GM18858 (cell line): ENCODE data around the gene KRTCAP2.
"Not testable (repeated sequence)": the region's sequence is repeated elsewhere in the genome, so short reads cannot be mapped to it uniquely, and the experiment has no call there.

Experiments used
- ATAC-seq: cut with Tn5 transposase; IDR thresholded peaks from one replicate; pipeline ENCODE4 v1.9.1; 2021; ENCODE audit not compliant: unreplicated experiment

KRTCAP2 gene

GRCh38 chr1:155200920-155201319 is 27.8 kb upstream of the KRTCAP2 start:
- ATAC-seq = no peak

GRCh38 chr1:155199792-155200191 is 26.7 kb upstream of the KRTCAP2 start:
- no peak for ATAC-seq

DNA sequence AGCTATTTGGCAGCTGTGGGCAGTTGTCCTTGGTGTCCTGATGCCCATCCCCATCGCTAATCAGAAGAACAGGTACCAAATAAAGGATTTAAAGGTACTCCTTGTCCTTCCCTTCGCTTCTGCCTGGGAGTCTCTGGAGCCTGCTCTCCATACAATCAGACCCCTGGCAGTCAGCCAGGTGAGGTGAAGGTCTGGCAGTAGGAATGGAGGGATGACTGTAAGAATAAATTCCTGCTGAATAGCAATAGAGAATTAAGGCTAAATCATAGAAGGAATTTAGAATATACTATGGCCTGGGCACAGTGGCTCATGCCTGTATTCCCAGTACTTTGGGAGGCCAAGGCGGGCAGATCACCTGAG is 25.4 kb upstream of the KRTCAP2 start:
- no peak for ATAC-seq

DNA sequence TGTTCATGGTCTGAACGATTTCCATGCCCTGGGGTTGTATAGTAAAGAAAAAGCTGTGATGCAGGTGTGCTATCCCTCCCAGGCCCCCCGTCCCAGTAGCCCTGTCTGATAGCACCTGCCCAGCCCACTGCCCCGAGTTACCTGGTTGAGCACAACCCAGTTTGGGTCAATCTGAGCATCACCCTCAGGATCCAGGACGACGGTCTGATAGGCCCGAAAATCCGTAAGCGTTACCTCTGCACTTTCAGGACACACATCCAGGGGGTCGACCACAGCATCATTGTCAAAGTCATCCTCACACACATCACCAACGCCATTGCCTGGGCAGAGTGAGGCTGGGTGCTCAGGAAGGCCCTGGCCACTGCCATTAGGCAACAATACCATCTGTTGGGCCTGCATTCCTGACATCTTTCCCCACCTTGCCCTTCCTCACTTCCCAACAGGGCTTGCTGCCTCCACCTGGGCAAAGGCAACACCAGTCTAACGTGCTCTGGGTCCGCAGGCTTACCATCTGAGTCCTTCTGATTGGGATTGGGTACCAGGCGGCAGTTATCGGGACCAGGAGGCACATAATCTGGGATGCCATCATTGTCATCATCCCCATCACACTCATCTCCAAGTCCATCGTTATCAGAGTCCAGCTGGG is 24.9 kb upstream of the KRTCAP2 start:
- no peak for ATAC-seq

GRCh38 chr1:155196893-155197638 is 24.0 kb upstream of the KRTCAP2 start:
- no peak for ATAC-seq

DNA sequence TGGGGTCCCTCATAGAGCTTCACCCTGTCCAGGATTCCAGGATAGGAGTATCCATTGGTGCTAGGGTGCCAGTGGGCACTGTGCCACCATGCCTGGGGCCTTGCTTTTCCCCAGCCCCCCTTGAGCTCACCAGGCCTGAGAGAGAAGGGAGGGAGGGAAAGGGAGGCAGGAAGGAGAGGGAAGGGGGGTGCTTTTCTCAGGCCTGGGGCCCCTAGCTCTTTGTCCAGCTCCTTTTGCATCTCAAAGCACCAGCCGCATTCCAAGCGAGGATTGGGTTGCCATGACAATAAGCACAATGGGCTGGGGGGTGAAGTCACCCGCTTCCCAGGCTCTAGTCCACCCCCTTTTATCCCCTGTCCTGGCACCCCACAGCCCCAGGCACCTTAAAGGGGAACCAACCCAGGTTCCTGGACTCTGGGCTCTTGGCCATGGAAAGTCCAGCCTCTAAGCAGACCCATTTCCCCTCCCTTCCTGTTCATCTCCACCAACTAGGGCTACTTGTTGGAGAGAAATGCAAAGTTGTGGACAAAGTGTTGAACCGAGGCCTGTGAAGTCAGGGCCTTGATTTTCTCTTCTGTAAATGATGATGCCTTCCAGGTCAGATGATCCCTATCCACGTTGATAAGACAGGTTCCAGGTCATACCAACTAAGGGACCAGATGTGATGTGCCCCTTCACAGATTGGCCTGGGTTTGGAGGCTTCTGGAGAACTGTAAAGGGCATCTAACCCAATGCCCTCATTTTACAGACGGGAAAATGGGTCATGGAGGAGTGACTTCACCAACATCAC is 23.2 kb upstream of the KRTCAP2 start:
- no peak for ATAC-seq

- no peak for ATAC-seq
Measured at GRCh38 chr1:155195201-155196102, 22.3 kb upstream of the KRTCAP2 start.

DNA sequence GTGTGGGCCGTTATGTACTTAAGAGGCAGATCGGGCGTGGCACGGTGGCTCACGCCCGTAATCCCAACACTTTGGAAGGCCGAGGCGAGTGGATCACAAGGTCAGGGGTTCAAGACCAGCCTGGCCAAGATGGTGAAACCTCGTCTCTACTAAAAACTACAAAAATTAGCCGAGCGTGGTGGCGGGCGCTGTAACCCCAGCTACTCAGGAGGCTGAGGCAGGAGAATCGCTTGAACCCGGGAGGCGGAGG is 20.8 kb upstream of the KRTCAP2 start:
- ATAC-seq = not testable (repeated sequence)

GRCh38 chr1:155193275-155193990 is 20.3 kb upstream of the KRTCAP2 start:
- peak; percentile 58 for ATAC-seq

- no peak for ATAC-seq
Measured at GRCh38 chr1:155192346-155193274, 19.5 kb upstream of the KRTCAP2 start.

DNA sequence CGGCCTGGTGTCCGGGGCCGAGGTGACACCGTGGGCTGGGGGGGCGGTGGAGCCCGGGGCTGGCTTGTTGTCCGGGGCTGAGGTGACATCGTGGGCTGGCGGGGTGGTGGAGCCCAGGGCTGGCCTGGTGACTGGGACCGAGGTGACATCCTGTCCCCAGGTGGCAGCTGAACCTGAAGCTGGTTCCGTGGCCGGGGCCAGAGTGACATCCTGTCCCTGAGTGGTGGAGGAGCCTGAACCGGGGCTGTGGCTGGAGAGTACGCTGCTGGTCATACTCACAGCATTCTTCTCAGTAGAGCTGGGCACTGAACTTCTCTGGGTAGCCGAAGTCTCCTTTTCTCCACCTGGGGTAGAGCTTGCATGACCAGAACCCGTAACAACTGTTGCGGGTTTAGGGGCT is 18.8 kb upstream of the KRTCAP2 start:
- no peak for ATAC-seq

GRCh38 chr1:155189926-155190325 is 16.8 kb upstream of the KRTCAP2 start:
- not testable (repeated sequence) for ATAC-seq

- ATAC-seq = no peak
Measured at GRCh38 chr1:155188268-155188667, 15.2 kb upstream of the KRTCAP2 start.

GRCh38 chr1:155187456-155187891 is 14.4 kb upstream of the KRTCAP2 start:
- ATAC-seq = no peak

DNA sequence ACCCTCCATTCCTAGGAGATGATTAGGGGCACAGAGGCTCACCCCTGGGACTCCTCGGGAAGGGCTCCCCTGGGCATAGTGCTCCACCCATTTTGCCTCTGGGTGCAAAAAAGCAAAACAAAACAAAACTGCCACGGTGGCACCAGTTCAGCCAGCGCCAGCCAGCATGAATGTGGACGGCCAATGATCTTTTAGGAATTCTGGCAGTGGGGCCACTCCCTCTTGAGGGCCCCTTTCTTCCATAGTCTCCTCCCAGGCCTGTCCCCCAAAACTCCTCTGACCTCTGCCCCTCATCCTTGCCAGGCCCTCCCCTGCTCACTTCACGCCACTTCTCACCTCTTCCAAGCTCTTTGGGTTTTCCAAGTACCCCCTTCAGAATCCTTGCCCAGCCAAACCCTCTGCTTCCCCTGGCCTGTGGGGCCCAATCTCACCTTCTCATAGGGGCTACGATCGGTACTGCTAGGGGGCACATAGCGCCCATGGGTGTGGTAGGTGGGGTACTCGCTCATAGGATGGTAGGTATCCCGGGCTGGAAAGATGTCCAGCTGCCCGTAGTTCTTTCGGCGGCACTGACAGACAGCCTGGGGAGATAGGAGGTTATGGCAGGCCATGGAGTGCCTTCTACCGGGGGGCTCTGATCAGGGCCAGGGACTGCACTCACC is 13.8 kb upstream of the KRTCAP2 start:
- no peak for ATAC-seq

- no peak for ATAC-seq
Measured at GRCh38 chr1:155186067-155186793, 13.1 kb upstream of the KRTCAP2 start.

DNA sequence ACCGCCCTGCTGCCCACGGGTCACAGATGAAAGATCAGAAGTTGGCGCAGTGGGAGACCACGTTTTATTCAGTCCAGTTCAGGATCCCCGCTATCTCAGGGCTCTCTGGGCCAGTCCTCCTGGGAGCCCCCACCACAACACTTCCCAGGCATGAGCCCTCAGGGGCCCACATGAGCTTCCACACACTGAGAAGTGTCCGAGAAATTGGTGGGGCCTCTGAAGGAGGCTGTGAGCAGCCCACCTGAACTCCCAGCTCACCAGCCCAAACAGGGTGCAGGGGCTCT is 12.6 kb upstream of the KRTCAP2 start:
- no peak for ATAC-seq
